CD4-positive, alpha-beta T cell treated with Interleukin-15 for 4 hours (primary cell): ENCODE measurements around the gene RGS7.

Experiments used
- DNase-seq: peaks from one replicate; pipeline ENCODE4 v3.0.0-alpha.2; 2020; ENCODE audit warnings: low spot score

Gene RGS7

GRCh38 chr1:241077386-241078147 lies 279.4 kb downstream of the RGS7 start:
- no peak for DNase-seq

GRCh38 chr1:241074507-241074906 lies 282.5 kb downstream of the RGS7 start:
- no peak for DNase-seq

GRCh38 chr1:241068359-241068758 lies 288.6 kb downstream of the RGS7 start:
- DNase-seq: no peak

- DNase-seq: no peak
These were observed 293.7 kb downstream of the RGS7 start for GRCh38 chr1:241063276-241063675.

- DNase-seq: no peak
These were observed 295.9 kb downstream of the RGS7 start for GRCh38 chr1:241061062-241061461.

- no peak for DNase-seq
These were observed 308.4 kb downstream of the RGS7 start for GRCh38 chr1:241048622-241049021.

- no peak for DNase-seq
These were observed 311.3 kb downstream of the RGS7 start for GRCh38 chr1:241045659-241046058.

- DNase-seq: no peak
These were observed 322.6 kb downstream of the RGS7 start for GRCh38 chr1:241034203-241034936.

- DNase-seq: no peak
These were observed 332.2 kb downstream of the RGS7 start for GRCh38 chr1:241024834-241025233.

- no peak for DNase-seq
These were observed 334.6 kb downstream of the RGS7 start for GRCh38 chr1:241022366-241022765.

GRCh38 chr1:241020851-241021697 lies 335.9 kb downstream of the RGS7 start:
- no peak for DNase-seq

- DNase-seq: no peak
These were observed 344.2 kb downstream of the RGS7 start for GRCh38 chr1:241012708-241013340.

- DNase-seq: no peak
These were observed 349.3 kb downstream of the RGS7 start for GRCh38 chr1:241007668-241008067.

- no peak for DNase-seq
These were observed 357.2 kb downstream of the RGS7 start for GRCh38 chr1:240999826-241000225.

- DNase-seq: no peak
These were observed 358.5 kb downstream of the RGS7 start for GRCh38 chr1:240998441-240999015.

GRCh38 chr1:240998024-240998423 lies 359.0 kb downstream of the RGS7 start:
- DNase-seq: no peak

- no peak for DNase-seq
These were observed 364.0 kb downstream of the RGS7 start for GRCh38 chr1:240993004-240993403.

GRCh38 chr1:240991230-240991629 lies 365.8 kb downstream of the RGS7 start:
- no peak for DNase-seq

GRCh38 chr1:240987928-240988327 lies 369.1 kb downstream of the RGS7 start:
- no peak for DNase-seq

- no peak for DNase-seq
These were observed 371.9 kb downstream of the RGS7 start for GRCh38 chr1:240985081-240985480.

GRCh38 chr1:240980342-240980741 lies 376.7 kb downstream of the RGS7 start:
- DNase-seq: no peak

GRCh38 chr1:240976685-240977084 lies 380.3 kb downstream of the RGS7 start:
- no peak for DNase-seq
